ENCODE measurements around the gene AHDC1. TPM values are rescaled to one million over a fixed set of nuclear protein-coding genes. Genes with fewer than 3 reads are reported as not detected.

Gene AHDC1
- polyA plus RNA-seq, 1 donor from 2014 or later: 5.3 TPM

DNA sequence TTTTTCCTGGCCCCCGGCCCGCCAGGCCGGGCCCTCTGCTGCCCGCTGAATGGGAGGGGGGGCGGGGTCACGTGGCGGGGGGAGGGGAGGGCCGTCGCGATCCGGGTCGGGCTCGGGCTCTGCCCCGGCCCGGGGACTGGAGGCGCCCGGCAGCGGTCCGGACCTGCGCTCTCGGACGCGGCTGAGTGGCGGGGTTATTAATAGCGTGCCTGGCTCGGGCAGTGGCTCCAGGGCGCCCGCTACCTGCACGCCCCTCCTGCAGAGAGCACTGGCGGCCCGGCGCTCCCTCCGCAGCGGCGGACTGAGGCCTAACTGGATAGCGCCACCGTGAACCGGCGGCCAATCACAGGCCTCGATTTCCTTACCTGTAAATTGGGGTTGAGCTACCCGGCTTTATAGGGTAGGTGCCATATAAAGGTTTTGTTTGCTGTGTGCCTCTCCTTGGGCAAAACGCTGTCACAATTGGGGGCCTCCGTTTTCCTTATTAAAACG, 28.1 kb downstream of the AHDC1 start:
- Histone ChIP-seq H2AFZ (ENCODE audit: low read depth, low read length) (no peak overlapping the region), H3K79me2 (replicated peaks; ENCODE audit: insufficient read depth, low read length) (peaks cover 60% of the 10 kb centered on the region), H3K27me3 (ENCODE audit: insufficient read depth, low read depth, low read length) (no peaks in the 10 kb centered on the region), H3K4me2 (ENCODE audit: low read length) (no peak overlapping the region), H3K36me3 (ENCODE audit: insufficient read depth, low read length) (no peaks in the 10 kb centered on the region), H4K20me1 (ENCODE audit: insufficient read depth) (peaks cover 7% of the 10 kb centered on the region), H3F3A (ENCODE audit: insufficient read depth, low read length, poor library complexity, severe bottlenecking) (peaks cover 3% of the 10 kb centered on the region), H3K9me2 (ENCODE audit: insufficient read depth, low read length) (no peaks in the 10 kb centered on the region), H3K9ac (ENCODE audit: low read length) (no peak overlapping the region), H3K9me3 (ENCODE audit: low read length) (no peaks in the 10 kb centered on the region), H3K27ac (ENCODE audit: low read length) (no peak overlapping the region), H3K4me3 (ENCODE audit: low read length) (peak overlapping the region; percentile 41)
- TF ChIP-seq EP300 (conservative IDR thresholded peaks at IDR 0.05; ENCODE audit: poor library complexity, severe bottlenecking) (no peak), RAD21 (conservative IDR thresholded peaks at IDR 0.05) (no peak), MXI1 (conservative IDR thresholded peaks at IDR 0.05; ENCODE audit: poor library complexity, severe bottlenecking) (no peak), EZH2 (IDR thresholded peaks at IDR 0.05; ENCODE audit: borderline replicate concordance, insufficient read depth, low read length, poor library complexity, severe bottlenecking) (no peak), CTCF (IDR thresholded peaks at IDR 0.05; ENCODE audit: poor library complexity, severe bottlenecking) (no peak), SMC3 (conservative IDR thresholded peaks at IDR 0.05; ENCODE audit: poor library complexity) (no peak), POLR2AphosphoS5 (IDR thresholded peaks at IDR 0.05) (no peak), TAF1 (IDR thresholded peaks at IDR 0.05; ENCODE audit: low read depth) (no peak)
- TF ChIP-seq, protein P1, sequence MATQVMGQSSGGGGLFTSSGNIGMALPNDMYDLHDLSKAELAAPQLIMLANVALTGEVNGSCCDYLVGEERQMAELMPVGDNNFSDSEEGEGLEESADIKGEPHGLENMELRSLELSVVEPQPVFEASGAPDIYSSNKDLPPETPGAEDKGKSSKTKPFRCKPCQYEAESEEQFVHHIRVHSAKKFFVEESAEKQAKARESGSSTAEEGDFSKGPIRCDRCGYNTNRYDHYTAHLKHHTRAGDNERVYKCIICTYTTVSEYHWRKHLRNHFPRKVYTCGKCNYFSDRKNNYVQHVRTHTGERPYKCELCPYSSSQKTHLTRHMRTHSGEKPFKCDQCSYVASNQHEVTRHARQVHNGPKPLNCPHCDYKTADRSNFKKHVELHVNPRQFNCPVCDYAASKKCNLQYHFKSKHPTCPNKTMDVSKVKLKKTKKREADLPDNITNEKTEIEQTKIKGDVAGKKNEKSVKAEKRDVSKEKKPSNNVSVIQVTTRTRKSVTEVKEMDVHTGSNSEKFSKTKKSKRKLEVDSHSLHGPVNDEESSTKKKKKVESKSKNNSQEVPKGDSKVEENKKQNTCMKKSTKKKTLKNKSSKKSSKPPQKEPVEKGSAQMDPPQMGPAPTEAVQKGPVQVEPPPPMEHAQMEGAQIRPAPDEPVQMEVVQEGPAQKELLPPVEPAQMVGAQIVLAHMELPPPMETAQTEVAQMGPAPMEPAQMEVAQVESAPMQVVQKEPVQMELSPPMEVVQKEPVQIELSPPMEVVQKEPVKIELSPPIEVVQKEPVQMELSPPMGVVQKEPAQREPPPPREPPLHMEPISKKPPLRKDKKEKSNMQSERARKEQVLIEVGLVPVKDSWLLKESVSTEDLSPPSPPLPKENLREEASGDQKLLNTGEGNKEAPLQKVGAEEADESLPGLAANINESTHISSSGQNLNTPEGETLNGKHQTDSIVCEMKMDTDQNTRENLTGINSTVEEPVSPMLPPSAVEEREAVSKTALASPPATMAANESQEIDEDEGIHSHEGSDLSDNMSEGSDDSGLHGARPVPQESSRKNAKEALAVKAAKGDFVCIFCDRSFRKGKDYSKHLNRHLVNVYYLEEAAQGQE (IDR thresholded peaks at IDR 0.05; ENCODE audit: borderline replicate concordance): no peak

DNA sequence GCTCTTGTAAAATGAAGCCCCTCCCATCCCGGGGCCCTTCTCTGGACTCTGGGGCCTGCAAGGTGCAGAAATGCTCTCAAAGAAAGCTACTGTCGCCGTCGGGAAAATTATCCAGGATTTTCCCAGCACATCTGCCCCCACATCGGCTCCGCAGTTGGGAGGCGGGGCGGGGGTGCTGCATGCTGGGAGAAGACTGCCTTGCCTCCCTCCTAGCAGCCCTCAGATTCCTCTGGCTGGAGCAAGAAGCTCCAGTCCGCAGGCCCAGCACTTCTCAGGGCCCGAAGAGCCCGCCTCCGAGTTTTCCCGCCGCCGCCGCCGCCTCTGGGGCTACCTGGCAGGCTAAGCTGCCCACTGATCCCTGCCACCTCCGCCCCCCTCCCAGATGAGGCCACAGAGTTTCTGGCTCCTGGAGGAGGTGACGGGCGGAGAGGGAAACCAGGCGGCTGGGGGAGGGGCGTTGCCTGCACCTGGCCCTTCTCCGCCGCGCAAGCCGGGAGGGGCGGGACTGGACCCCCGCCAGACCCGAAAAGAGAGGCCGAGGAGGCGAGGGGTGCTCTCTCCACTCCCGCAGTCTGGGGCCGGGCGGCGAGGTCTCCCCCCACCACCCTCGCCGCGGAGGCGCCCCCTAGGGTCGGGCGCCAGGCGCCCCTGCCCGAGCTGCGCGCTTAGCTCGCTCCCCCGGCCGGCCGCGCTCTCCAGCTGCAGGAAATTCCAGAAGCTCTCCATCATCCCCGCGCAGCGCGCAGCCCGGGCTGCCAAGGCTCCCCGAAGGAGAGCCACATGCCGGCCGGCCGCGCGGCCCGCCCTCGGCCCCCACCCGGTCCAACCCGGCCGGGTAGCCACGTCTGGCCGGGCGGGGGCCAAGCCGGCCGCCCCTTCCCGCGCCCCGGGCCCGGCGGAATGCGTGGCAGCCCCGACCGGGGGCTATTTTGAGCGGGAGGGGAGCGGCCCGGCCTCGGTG, 28.8 kb downstream of the AHDC1 start:
- H2AFZ ChIP-seq (ENCODE audit: low read depth, low read length): no peak overlapping the region
- no peaks in the 10 kb centered on the region for H3K9me2 ChIP-seq (ENCODE audit: insufficient read depth, low read length)
- peaks cover 67% of the 10 kb centered on the region for H3K79me2 ChIP-seq (replicated peaks; ENCODE audit: insufficient read depth, low read length)
- no peak overlapping the region for H3K4me2 ChIP-seq (ENCODE audit: low read length)
- no peaks in the 10 kb centered on the region for H3K36me3 ChIP-seq (ENCODE audit: insufficient read depth, low read length)
- H3K9ac ChIP-seq (ENCODE audit: low read length): peak overlapping the region; percentile 31
- TF ChIP-seq POLR2AphosphoS5 (IDR thresholded peaks at IDR 0.05) (no peak), TAF1 (IDR thresholded peaks at IDR 0.05; ENCODE audit: low read depth) (no peak), CTCF (IDR thresholded peaks at IDR 0.05; ENCODE audit: poor library complexity, severe bottlenecking) (peak; percentile 53), EP300 (conservative IDR thresholded peaks at IDR 0.05; ENCODE audit: poor library complexity, severe bottlenecking) (no peak)
- H3K4me3 ChIP-seq (ENCODE audit: low read length): peak overlapping the region; percentile 43
- H3K9me3 ChIP-seq (ENCODE audit: low read length): no peaks in the 10 kb centered on the region
- no peak overlapping the region for H3K27ac ChIP-seq (ENCODE audit: low read length)
- peaks cover 3% of the 10 kb centered on the region for H3F3A ChIP-seq (ENCODE audit: insufficient read depth, low read length, poor library complexity, severe bottlenecking)
- no peaks in the 10 kb centered on the region for H3K27me3 ChIP-seq (ENCODE audit: insufficient read depth, low read depth, low read length)
- H4K20me1 ChIP-seq (ENCODE audit: insufficient read depth): peaks cover 7% of the 10 kb centered on the region

Data from neural cell (in vitro differentiated cells).